CD4-positive, alpha-beta memory T cell (primary cell): ENCODE measurements around the gene DNAH3. TPM values are rescaled to one million over a fixed set of nuclear protein-coding genes. Genes with fewer than 3 reads are reported as not detected.
"Not testable (repeated sequence)": the region's sequence is repeated elsewhere in the genome, so short reads cannot be mapped to it uniquely, and the experiment has no call there.

Experiments
- CTCF ChIA-PET: fragments of 350-600 bp; sonication (Branson Sonifier 250); formaldehyde crosslinking; loops from one replicate; lab custom pipeline; 2021; ENCODE audit warnings: inconsistent platforms; ENCODE audit not compliant: partially characterized antibody; lab: Charles Lee
- POLR2A ChIA-PET: fragments of 350-600 bp; sonication (Branson Sonifier 250); formaldehyde crosslinking; loops from one replicate; lab custom pipeline; 2021; ENCODE audit not compliant: partially characterized antibody; lab: Charles Lee
- DNase-seq, 5 donors: peaks; one replicate each; pipeline versions ENCODE4 v3.0.0 to v3.0.0-alpha.2; 2020 to 2022; ENCODE audit warnings: mixed read lengths in 1 of 5
- H3K27ac ChIP-seq: one replicate; pipeline ENCODE4 v1.7.0; 2013; ENCODE audit warnings: low read depth, low read length
- H3K27me3 ChIP-seq: 2 replicates; pipeline ENCODE4 v1.7.0; 2013; ENCODE audit warnings: mild to moderate bottlenecking, low read length, moderate library complexity; ENCODE audit not compliant: insufficient read depth
- H3K36me3 ChIP-seq: 2 replicates; pipeline ENCODE4 v1.7.0; 2013; ENCODE audit warnings: mild to moderate bottlenecking, low read length, moderate library complexity; ENCODE audit not compliant: insufficient read depth
- H3K4me1 ChIP-seq: 2 replicates; pipeline ENCODE4 v1.7.0; 2013; ENCODE audit warnings: mild to moderate bottlenecking, low read length, moderate library complexity; ENCODE audit not compliant: insufficient read depth
- H3K4me3 ChIP-seq, 2 donors: one replicate each; pipeline ENCODE4 v1.7.0; 2013; ENCODE audit warnings: low read length in 2 of 2, mild to moderate bottlenecking in 1 of 2
- H3K9me3 ChIP-seq, 2 donors: one replicate each; pipeline ENCODE4 v1.7.0; 2013; ENCODE audit warnings: low read length in 2 of 2, control low read depth in 1 of 2; ENCODE audit not compliant: control insufficient read depth in 1 of 2
- H3K27ac Mint-ChIP-seq, 7 donors: one replicate each; pipeline ENCODE4 v1.8.0; 2020 to 2021; ENCODE audit warnings: mixed read lengths in 7 of 7, mild to moderate bottlenecking in 6 of 7, inconsistent platforms in 3 of 7, moderate library complexity in 3 of 7
- H3K27me3 Mint-ChIP-seq, 2 donors: one replicate each; pipeline ENCODE4 v1.8.0; 2020 to 2021; ENCODE audit warnings: mixed read lengths in 2 of 2
- H3K36me3 Mint-ChIP-seq, 2 donors: one replicate each; pipeline ENCODE4 v1.8.0; 2020 to 2021; ENCODE audit warnings: mixed read lengths in 2 of 2, inconsistent platforms in 1 of 2, mild to moderate bottlenecking in 1 of 2
- H3K4me1 Mint-ChIP-seq, 4 donors: one replicate each; pipeline ENCODE4 v1.8.0; 2020 to 2021; ENCODE audit warnings: mixed read lengths in 4 of 4, mild to moderate bottlenecking in 1 of 4
- H3K4me3 Mint-ChIP-seq, 8 donors: one replicate each; pipeline ENCODE4 v1.8.0; 2020 to 2021; ENCODE audit warnings: mixed read lengths in 8 of 8, mild to moderate bottlenecking in 7 of 8, moderate library complexity in 6 of 8, inconsistent platforms in 3 of 8
- H3K9me3 Mint-ChIP-seq, 8 donors: one replicate each; pipeline ENCODE4 v1.8.0; 2020 to 2021; ENCODE audit warnings: mixed read lengths in 8 of 8, mild to moderate bottlenecking in 5 of 8, inconsistent platforms in 3 of 8, moderate library complexity in 1 of 8
- intact Hi-C: fragments of 100-400 bp; cut with micrococcal nuclease; formaldehyde crosslinking; loops from one replicate; pipeline ENCODE4 v1.15.1; 2023
- polyA plus RNA-seq, 2 donors: library from polyadenylated mRNA; unstranded; fragments of 300-500 nt; fragmentation: Illumina TruSeq; gene quantifications; one replicate each; pipeline ENCODE4 v1.2.3, GENCODE V29; 2021
- total RNA-seq, 2 experiments: library from RNA; stranded (reverse); gene quantifications; one replicate each; pipeline ENCODE4 v1.2.3, GENCODE V29; 2021

Gene DNAH3
- total and polyA plus RNA-seq, 4 experiments from 2014 or later = not detected

DNA sequence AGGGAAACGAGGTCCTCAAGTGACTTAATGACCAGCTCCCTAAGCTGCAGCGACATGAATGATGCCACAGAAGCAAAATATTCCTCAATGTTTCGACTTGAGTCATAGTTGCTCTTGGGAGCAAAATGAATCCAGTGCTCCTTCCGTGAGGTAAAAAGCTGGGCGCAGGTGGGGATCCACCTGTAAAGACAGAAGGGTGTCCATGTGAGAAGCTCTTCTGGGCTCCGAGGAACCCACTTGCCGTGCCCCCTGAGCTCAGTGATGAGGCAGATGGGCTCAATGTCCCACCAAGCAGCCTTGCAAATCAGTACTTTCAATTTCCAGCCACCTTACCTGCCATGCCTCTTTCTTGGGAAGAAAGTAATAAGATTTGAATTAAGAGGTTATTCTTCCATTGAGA is 25.5 kb downstream of the DNAH3 start:
- Mint-ChIP-seq H3K4me3 (no peak overlapping the region), H3K9me3 (peaks cover 0 to 2% (median 0%) of the 10 kb centered on the region in 8 donors), H3K27me3 (peaks cover 0 to 7% of the 10 kb centered on the region in 2 donors), H3K27ac (no peak overlapping the region), H3K36me3 (peaks cover 0 to 4% of the 10 kb centered on the region in 2 donors), H3K4me1 (no peaks in the 10 kb centered on the region)
- Histone ChIP-seq H3K27me3 (no peaks in the 10 kb centered on the region), H3K36me3 (no peaks in the 10 kb centered on the region), H3K4me1 (no peaks in the 10 kb centered on the region), H3K27ac (no peak overlapping the region), H3K9me3 (no peaks in the 10 kb centered on the region), H3K4me3 (no peak overlapping the region)
- ChIA-PET POLR2A (no interaction called here), CTCF (no interaction called here)
- DNase-seq = no peak
- intact Hi-C loops = no loop called here

DNA sequence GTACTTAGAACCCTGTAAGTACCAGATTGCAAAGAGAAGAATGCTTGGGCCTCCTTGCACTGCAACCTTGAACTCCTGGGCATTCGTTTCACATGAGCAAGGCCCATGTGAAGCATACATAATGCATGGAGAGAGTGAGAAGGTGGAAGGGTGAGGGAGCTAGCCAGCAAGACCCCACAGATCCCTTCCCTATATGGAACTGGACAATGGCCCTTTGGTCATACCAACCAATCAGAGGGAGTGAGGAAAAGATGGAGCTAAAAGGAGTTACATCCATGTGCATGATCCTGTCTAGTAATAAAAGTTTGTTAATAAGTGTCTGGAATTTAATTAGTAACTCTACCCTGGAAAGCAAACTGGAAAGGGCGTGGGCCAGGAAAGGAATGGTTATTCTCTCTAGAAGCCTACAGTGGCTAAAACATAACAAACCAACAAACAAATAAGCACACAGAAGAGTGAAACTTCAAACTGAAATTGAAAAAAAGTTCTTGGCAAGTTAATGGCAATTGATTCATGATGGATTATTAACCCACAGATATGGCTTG is 29.6 kb downstream of the DNAH3 start:
- ChIA-PET POLR2A (no interaction called here), CTCF (no interaction called here)
- Mint-ChIP-seq H3K27me3 (peaks cover 0 to 3% of the 10 kb centered on the region in 2 donors), H3K4me1 (peaks cover 5 to 12% (median 9%) of the 10 kb centered on the region in 4 donors), H3K27ac (no peak overlapping the region), H3K9me3 (peaks cover 0 to 2% (median 0%) of the 10 kb centered on the region in 8 donors), H3K4me3 (no peak overlapping the region), H3K36me3 (peaks cover 0 to 7% of the 10 kb centered on the region in 2 donors)
- no peak overlapping the region for H3K4me3 ChIP-seq
- no peaks in the 10 kb centered on the region for H3K27me3 ChIP-seq
- H3K36me3 ChIP-seq = no peaks in the 10 kb centered on the region
- no peak for DNase-seq
- H3K9me3 ChIP-seq = no peaks in the 10 kb centered on the region
- no peak overlapping the region for H3K27ac ChIP-seq
- no peaks in the 10 kb centered on the region for H3K4me1 ChIP-seq
- intact Hi-C loops = no loop called here

DNA sequence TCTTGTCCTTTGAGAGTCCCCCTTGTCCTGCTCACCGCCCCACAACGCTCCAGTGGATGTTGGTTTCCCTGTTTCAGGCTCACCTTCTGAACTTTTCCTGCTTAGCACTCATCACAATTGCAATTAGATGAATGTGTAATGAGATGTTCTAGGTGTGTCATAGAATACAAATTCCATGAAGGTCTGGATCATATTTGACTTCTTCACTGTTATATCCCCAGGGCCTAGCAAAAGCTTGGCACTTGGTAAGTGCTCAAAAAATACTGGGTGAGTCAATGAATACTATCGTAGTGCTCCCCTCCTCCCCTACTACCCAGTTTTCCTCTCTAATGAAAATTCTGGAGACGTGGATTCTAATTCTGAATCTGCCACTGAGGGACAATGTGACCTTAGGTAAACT is 33.1 kb downstream of the DNAH3 start:
- no peak overlapping the region for H3K27ac ChIP-seq
- no peaks in the 10 kb centered on the region for H3K4me1 ChIP-seq
- no peak for DNase-seq
- CTCF ChIA-PET = no interaction called here
- Mint-ChIP-seq H3K9me3 (peaks cover 0 to 2% (median 0%) of the 10 kb centered on the region in 8 donors), H3K27me3 (no peaks in the 10 kb centered on the region), H3K4me3 (peak overlapping the region in 4 of 8 donors; percentile 14 to 51 (median 26)), H3K36me3 (peaks cover 0 to 7% of the 10 kb centered on the region in 2 donors), H3K27ac (no peak overlapping the region), H3K4me1 (peaks cover 7 to 12% (median 9%) of the 10 kb centered on the region in 4 donors)
- POLR2A ChIA-PET = no interaction called here
- no peak overlapping the region for H3K4me3 ChIP-seq
- H3K36me3 ChIP-seq = no peaks in the 10 kb centered on the region
- intact Hi-C loops = no loop called here
- H3K27me3 ChIP-seq = no peaks in the 10 kb centered on the region
- H3K9me3 ChIP-seq = no peaks in the 10 kb centered on the region

DNA sequence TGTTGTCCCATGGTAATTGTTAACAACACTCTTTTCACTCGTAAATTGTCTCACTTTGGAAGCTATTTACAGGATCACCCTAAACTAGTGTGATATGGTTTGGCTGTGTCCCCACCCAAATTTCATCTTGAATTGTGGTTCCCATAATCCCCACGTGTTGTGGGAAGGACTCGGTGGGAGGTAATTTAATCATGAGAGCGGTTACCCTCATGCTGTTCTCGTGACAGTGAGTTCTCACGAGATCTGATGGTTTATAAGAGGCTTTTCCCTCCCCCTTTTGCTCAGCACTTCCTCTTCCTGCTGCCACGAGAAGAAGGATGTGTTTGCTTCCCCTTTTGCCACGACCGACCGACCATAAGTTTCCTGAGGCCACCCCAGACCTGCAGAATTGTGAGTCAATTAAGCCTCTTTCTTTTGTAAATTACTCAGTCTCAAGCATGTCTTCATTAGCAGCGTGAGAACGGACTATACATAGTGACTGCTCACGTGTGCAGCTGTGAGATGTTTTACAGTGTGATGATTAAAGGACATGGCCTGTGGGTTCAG is 34.4 kb downstream of the DNAH3 start:
- Histone ChIP-seq H3K27ac (no peak overlapping the region), H3K27me3 (no peaks in the 10 kb centered on the region), H3K9me3 (no peaks in the 10 kb centered on the region), H3K36me3 (no peaks in the 10 kb centered on the region), H3K4me1 (no peaks in the 10 kb centered on the region), H3K4me3 (no peak overlapping the region)
- Mint-ChIP-seq H3K4me1 (peaks cover 7 to 12% (median 9%) of the 10 kb centered on the region in 4 donors), H3K4me3 (peak overlapping the region; percentile 79 to 89 (median 84)), H3K36me3 (peaks cover 0 to 7% of the 10 kb centered on the region in 2 donors), H3K9me3 (peaks cover 0 to 2% (median 0%) of the 10 kb centered on the region in 8 donors), H3K27me3 (no peaks in the 10 kb centered on the region), H3K27ac (peak overlapping the region in 5 of 7 donors; percentile 0 to 81 (median 77))
- ChIA-PET POLR2A (no interaction called here), CTCF (no interaction called here)
- no peak for DNase-seq
- intact Hi-C loops = no loop called here

DNA sequence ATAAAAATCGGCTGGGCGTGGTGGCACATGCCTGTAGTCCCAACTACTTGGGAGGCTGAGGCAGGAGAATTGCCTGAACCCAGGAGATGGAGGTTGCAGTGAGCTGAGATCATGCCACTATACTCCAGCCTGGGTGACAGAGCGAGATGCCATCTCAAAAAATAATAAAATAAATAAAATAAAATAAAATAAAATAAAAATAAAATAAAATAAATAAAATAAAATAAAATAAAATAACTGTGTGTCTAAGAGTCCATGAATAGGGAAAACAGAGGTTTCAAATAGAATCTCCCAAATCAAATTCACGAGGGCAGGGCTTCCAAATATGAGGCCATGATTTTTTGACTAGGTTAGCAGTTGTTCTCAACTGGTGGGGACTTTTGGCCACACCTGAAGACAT is 35.1 kb downstream of the DNAH3 start:
- H3K27me3 ChIP-seq, H3K9me3 ChIP-seq, H3K27ac Mint-ChIP-seq, H3K4me3 ChIP-seq, H3K27me3 Mint-ChIP-seq, H3K4me1 ChIP-seq, CTCF ChIA-PET, DNase-seq, H3K9me3 Mint-ChIP-seq, H3K36me3 Mint-ChIP-seq, H3K27ac ChIP-seq, intact Hi-C loops, H3K4me3 Mint-ChIP-seq, H3K36me3 ChIP-seq, POLR2A ChIA-PET: not testable (repeated sequence)
- H3K4me1 Mint-ChIP-seq = peaks cover 7 to 12% (median 9%) of the 10 kb centered on the region in 4 donors

DNA sequence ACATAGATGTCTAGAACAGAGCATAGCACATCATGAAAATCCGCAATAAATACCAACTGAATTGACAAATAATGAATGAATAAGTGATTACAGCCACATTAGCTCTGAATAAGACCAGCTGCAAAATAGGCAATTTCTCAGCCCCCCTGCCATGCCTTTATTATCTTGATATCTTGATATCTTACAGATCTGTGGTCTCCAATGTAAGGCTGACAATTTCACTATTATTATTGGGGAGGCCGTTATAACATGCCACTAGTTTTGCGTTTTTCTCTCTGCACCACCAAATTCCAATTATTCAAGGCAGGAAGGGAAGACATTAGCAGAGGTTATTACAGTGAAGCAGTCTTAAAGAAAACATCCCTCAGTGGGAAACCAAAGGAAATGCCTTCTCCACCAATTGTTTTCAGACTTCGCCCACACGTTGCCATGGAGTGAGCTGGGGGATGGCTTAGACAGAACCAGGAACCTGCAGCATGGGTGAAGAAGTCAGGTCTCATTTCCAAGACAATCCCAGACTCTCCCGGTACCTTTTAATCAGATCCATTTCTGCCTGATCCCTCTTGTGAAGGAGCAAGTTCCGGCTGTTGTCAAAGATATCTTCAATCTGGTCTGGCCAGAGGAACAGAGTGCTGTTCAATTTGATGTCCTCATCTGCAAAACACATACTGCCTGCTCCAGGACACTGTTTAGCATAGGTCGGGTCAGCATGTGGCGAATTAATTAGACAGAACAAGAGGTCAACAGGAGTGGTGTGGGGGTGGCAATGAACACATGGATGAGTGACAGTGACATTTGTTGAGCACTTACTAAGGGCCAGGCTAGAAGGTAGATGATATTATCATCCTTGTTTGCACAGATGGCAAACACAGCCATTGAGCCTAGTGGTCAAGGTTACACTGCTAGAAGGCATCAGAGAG is 46.4 kb downstream of the DNAH3 start:
- no peak overlapping the region for H3K27ac ChIP-seq
- no peaks in the 10 kb centered on the region for H3K27me3 ChIP-seq
- no peak for DNase-seq
- no peak overlapping the region for H3K4me3 ChIP-seq
- Mint-ChIP-seq H3K36me3 (no peaks in the 10 kb centered on the region), H3K4me3 (no peak overlapping the region), H3K4me1 (peaks cover 0 to 1% (median 0%) of the 10 kb centered on the region in 4 donors), H3K27me3 (peaks cover 10 to 14% of the 10 kb centered on the region in 2 donors), H3K27ac (no peak overlapping the region), H3K9me3 (no peaks in the 10 kb centered on the region)
- no peaks in the 10 kb centered on the region for H3K9me3 ChIP-seq
- no peaks in the 10 kb centered on the region for H3K36me3 ChIP-seq
- ChIA-PET POLR2A (no interaction called here), CTCF (no interaction called here)
- no peaks in the 10 kb centered on the region for H3K4me1 ChIP-seq
- intact Hi-C loops = no loop called here
